K562 (cell line): ENCODE results near the gene SH3TC1. TPM values are rescaled to one million over a fixed set of nuclear protein-coding genes. Genes with fewer than 3 reads are reported as not detected.

Experiments
- BRF2 ChIP-seq: IDR thresholded peaks from 3 replicates; pipeline ENCODE4 v1.6.1; 2011; ENCODE audit warnings: borderline replicate concordance, mild to moderate bottlenecking; ENCODE audit not compliant: insufficient read length, insufficient read depth
- CCNT2 ChIP-seq: IDR thresholded peaks from 2 replicates; pipeline ENCODE4 v1.6.1; 2011; ENCODE audit warnings: borderline replicate concordance, low read depth, mild to moderate bottlenecking, moderate library complexity, mixed read lengths, low read length; ENCODE audit not compliant: insufficient read length; ENCODE audit errors: extremely low read depth
- CEBPZ ChIP-seq: fragments of 150-350 bp; IDR thresholded peaks from 2 replicates; pipeline ENCODE4 v1.6.1; 2014; ENCODE audit warnings: low read depth, mild to moderate bottlenecking, low read length, borderline replicate concordance
- CXXC5 ChIP-seq: fragments of 250-450 bp; sonication (Bioruptor Pico); IDR thresholded peaks from 2 replicates; pipeline ENCODE4 v1.8.0; 2022; ENCODE audit warnings: inconsistent platforms, mild to moderate bottlenecking, moderate library complexity
- DPF2 ChIP-seq: fragments of 450-650 bp; IDR thresholded peaks from 2 replicates; pipeline ENCODE4 v1.6.1; 2016
- ELF4 ChIP-seq: fragments of 450-650 bp; formaldehyde crosslinking; IDR thresholded peaks from 2 replicates; pipeline ENCODE4 v1.4.0; 2022; ENCODE audit warnings: missing genetic modification characterization
- EZH2 ChIP-seq: IDR thresholded peaks from 2 replicates; pipeline ENCODE4 v1.6.1; 2012; ENCODE audit warnings: low read depth, mild to moderate bottlenecking, inconsistent platforms, low read length, borderline replicate concordance
- GATAD2A ChIP-seq: fragments of 450-650 bp; IDR thresholded peaks from 2 replicates; pipeline ENCODE4 v1.6.1; 2017
- MITF ChIP-seq: IDR thresholded peaks from 2 replicates; pipeline ENCODE4 v1.6.1; 2014; ENCODE audit warnings: antibody characterized with exemption
- PURB ChIP-seq: sonication (generic); formaldehyde crosslinking; IDR thresholded peaks from 2 replicates; pipeline ENCODE4 v1.9.0; 2021; ENCODE audit warnings: low read depth, mild to moderate bottlenecking, missing genetic modification reagents
- RBM17 ChIP-seq: fragments of 200-400 bp; formaldehyde crosslinking; IDR thresholded peaks from 2 replicates; pipeline ENCODE4 v1.6.1; 2017; ENCODE audit warnings: low read depth, mild to moderate bottlenecking, low read length, borderline replicate concordance
- SIN3B ChIP-seq: fragments of 450-650 bp; IDR thresholded peaks from 2 replicates; pipeline ENCODE4 v1.6.1; 2017; ENCODE audit warnings: low read depth, mild to moderate bottlenecking, moderate library complexity
- SPI1 ChIP-seq: IDR thresholded peaks from 2 replicates; pipeline ENCODE4 v1.6.1; 2011; ENCODE audit warnings: low read depth, low read length, control low read depth, borderline replicate concordance
- ZFP91 ChIP-seq: sonication (generic); formaldehyde crosslinking; IDR thresholded peaks from 2 replicates; pipeline ENCODE4 v1.8.0; 2022; ENCODE audit warnings: mild to moderate bottlenecking, missing genetic modification reagents
- ZNF699 ChIP-seq: fragments of 250-450 bp; sonication (Bioruptor Pico); IDR thresholded peaks from 2 replicates; pipeline ENCODE4 v1.8.0; 2021; ENCODE audit warnings: mild to moderate bottlenecking, moderate library complexity; ENCODE audit not compliant: insufficient replicate concordance
- ZSCAN32 ChIP-seq: fragments of 450-650 bp; formaldehyde crosslinking; IDR thresholded peaks from 2 replicates; pipeline ENCODE4 v1.4.0; 2020; ENCODE audit warnings: mild to moderate bottlenecking, moderate library complexity
- polyA plus RNA-seq, 8 experiments: library from polyadenylated mRNA; depleted of rRNA in 4 of 8; stranded (reverse) in 5 of 8; unstranded in 3 of 8; fragments of >200 nt; fragmentation: Nextera tagmentation in 2 of 8; fragmentation: Illumina TruSeq in 1 of 8; extraction: Ambion mirVana in 2 of 8; extraction: Trizol in 1 of 8; gene quantifications; 2 replicates each; pipeline versions ENCODE4 v1.2.1 to v1.2.3, GENCODE V29; 2011 to 2014; ENCODE audit warnings: inconsistent platforms in 1 of 8, missing spikeins in 1 of 8
- total RNA-seq, 7 experiments: library from RNA; depleted of rRNA in 6 of 7; stranded (reverse); fragments of >200 nt in 6 of 7; fragmentation: Illumina TruSeq in 2 of 7; extraction: Trizol in 2 of 7; gene quantifications; 2 replicates each; pipeline versions ENCODE4 v1.2.1 to v1.2.3, GENCODE V29; 2011 to 2021; ENCODE audit warnings: low replicate concordance in 1 of 7

Gene SH3TC1
- total and polyA plus RNA-seq, 9 of the 15 experiments (the other 6 are each of a cell fraction or from before 2014, with no cell fraction given): 0.04 to 2.1 (median 0.48) TPM; not detected in 1

GRCh38 chr4:8270912-8271815 lies 72.1 kb downstream of the SH3TC1 start (continued):
- TF ChIP-seq SIN3B (no peak), MITF (no peak), CXXC5 (CRISPR knock-in tag) (0 out of 2 replicates have a peak, but pooled peaks have one; percentile 9), ZSCAN32 (CRISPR knock-in tag) (no peak), ELF4 (CRISPR knock-in tag) (no peak), SPI1 (peak; percentile 28; the same call in 1 of the 2 replicates), CCNT2 (no peak), CEBPZ (no peak), DPF2 (no peak), ZFP91 (no peak), BRF2 (no peak), ZNF699 (CRISPR knock-in tag) (no peak), PURB (CRISPR knock-in tag) (no peak), GATAD2A (no peak), EZH2 (no peak), RBM17 (no peak)
